AG10803 (cell line): ENCODE data around the gene CABCOCO1.
A peak's percentile ranks its signal among the peaks of the same experiment; 100 is the strongest.

Experiments
- DNase-seq: peaks from one replicate; pipeline ENCODE4 v3.0.0; 2010; ENCODE audit warnings: low read depth
- H3K4me3 ChIP-seq: 2 replicates; pipeline ENCODE4 v1.5.1; 2011; ENCODE audit warnings: mild to moderate bottlenecking, low read length, control low read depth
- CTCF ChIP-seq: conservative IDR thresholded peaks from 2 replicates; pipeline ENCODE4 v1.5.1; 2011; ENCODE audit warnings: mild to moderate bottlenecking, low read length, control low read depth, inconsistent platforms

The CABCOCO1 gene

DNA sequence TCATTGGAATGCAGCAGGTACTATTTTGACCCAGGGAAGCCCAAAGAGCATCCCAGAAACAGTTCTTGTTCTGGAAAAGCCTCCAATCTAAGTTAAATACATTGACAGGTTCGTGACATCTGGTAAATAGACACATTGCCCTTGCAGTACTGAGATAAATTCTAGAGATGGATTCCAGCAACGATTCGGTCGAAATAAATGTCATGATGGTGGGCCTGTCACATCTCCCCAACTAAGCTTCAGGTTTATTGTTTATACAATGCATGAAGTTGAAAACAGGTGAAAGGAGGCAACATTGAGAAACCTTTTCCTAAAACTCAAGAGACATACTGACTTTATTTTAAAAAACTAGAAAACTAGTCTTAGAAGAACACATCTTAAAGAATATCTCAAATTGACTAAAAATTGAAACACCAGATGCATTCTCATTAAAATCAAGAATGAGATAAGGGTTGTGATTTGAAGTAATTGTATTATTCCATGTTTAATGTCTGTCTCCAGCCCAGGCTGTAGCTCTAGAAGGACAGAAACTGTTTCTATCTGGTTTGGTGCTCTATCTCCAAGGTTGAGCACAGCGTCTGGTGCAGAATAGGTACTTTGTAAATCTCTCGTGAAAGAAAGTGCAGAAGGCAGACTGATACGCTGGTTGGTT is 114.0 kb downstream of the CABCOCO1 start:
- no peak for TF ChIP-seq CTCF
- DNase-seq, result no peak
- H3K4me3 ChIP-seq, result no peak overlapping the region

GRCh38 chr10:61778137-61778536 is 115.4 kb downstream of the CABCOCO1 start:
- no peak for TF ChIP-seq CTCF
- DNase-seq, result no peak
- H3K4me3 ChIP-seq, result no peak overlapping the region

DNA sequence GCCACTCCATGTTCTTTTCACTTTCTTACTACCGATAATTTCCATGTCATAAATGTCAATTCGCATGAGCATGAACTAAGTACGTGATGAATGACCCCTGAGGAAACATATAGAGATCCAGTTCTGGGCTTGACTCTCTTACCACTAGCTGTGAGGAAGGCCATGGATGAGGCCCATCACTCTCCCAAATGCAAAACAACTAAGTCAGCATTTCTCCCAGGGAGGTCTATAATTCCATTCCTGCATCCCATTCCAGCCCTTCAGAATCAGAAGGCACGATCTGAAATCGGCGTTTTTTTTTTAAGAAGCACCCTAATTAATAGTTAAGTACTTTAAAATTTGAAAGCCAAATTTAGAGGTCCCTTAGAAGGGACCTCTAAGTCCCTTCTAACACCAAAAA is 116.5 kb downstream of the CABCOCO1 start:
- no peak for DNase-seq
- H3K4me3 ChIP-seq, result no peak overlapping the region
- no peak for TF ChIP-seq CTCF

- TF ChIP-seq CTCF, result no peak
- no peak overlapping the region for H3K4me3 ChIP-seq
- peak; percentile 87 for DNase-seq
Observed at GRCh38 chr10:61779950-61780659, 117.4 kb downstream of the CABCOCO1 start.

DNA sequence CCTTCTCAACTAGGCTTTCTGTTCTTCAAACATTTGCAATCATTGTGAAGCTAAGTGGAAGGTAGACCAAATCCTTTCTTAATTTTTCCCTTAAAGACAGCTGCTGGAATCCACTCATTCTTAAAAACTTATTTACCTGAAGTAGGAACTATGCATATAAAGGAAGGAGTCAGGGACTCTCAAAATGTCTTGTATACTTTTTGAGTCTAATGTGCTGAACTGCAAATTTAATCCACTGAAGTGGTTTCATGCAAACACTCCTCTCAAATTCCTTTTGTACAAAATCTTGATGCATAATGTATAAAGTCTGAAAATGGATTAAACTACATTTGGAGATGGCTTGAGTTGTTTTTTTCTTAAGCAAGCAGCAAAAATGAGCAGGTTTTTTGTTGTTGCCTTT is 118.0 kb downstream of the CABCOCO1 start:
- no peak for DNase-seq
- TF ChIP-seq CTCF, result no peak
- no peak overlapping the region for H3K4me3 ChIP-seq

DNA sequence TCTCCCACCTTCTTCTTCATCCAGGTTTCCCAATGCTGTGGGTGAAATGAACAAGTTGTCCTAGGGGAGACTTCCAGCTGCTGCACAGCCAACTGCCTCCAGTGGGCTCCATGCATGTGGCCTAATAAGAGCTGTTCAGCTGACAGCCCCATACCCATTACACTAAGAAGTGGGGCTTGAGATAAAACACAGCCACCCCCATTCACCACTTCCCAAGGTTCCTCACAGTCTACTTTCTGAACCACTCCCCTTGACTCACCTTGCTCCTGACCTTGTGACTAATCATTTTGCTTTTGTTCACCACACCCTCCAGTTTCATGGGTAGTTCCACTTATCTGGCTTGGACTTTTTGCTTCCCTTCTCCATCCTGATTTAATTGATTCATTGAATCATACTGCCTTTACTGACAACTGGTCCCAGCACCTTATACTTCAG is 119.3 kb downstream of the CABCOCO1 start:
- TF ChIP-seq CTCF, result no peak
- no peak for DNase-seq
- no peak overlapping the region for H3K4me3 ChIP-seq
